TTC549 (cell line): ENCODE measurements around the gene KIF14.
"Not testable (repeated sequence)": the region's sequence is repeated elsewhere in the genome, so short reads cannot be mapped to it uniquely, and the experiment has no call there.

Source experiments
- FAIRE-seq: peaks from 2 replicates; lab custom pipeline; 2012; peaks lifted over from hg19 to GRCh38; lab: Jason Lieb, UNC

Gene KIF14

GRCh38 chr1:200546577-200546976, 74.0 kb downstream of the KIF14 start:
- no peak for FAIRE-seq

GRCh38 chr1:200542162-200542561, 78.4 kb downstream of the KIF14 start:
- FAIRE-seq: no peak

GRCh38 chr1:200540281-200540680, 80.3 kb downstream of the KIF14 start:
- FAIRE-seq: no peak

- FAIRE-seq: no peak
Observed at GRCh38 chr1:200538179-200538578, 82.4 kb downstream of the KIF14 start.

GRCh38 chr1:200535605-200536004, 84.9 kb downstream of the KIF14 start:
- no peak for FAIRE-seq

GRCh38 chr1:200530623-200531261, 89.8 kb downstream of the KIF14 start:
- no peak for FAIRE-seq

- no peak for FAIRE-seq
Observed at GRCh38 chr1:200528858-200529606, 91.5 kb downstream of the KIF14 start.

GRCh38 chr1:200527670-200528069, 92.9 kb downstream of the KIF14 start:
- FAIRE-seq: no peak

GRCh38 chr1:200526709-200527612, 93.6 kb downstream of the KIF14 start:
- no peak for FAIRE-seq

- no peak for FAIRE-seq
Observed at GRCh38 chr1:200525090-200525987, 95.2 kb downstream of the KIF14 start.

GRCh38 chr1:200524551-200524950, 96.0 kb downstream of the KIF14 start:
- not testable (repeated sequence) for FAIRE-seq

GRCh38 chr1:200524092-200524491, 96.5 kb downstream of the KIF14 start:
- no peak for FAIRE-seq

GRCh38 chr1:200520735-200521134, 99.8 kb downstream of the KIF14 start:
- FAIRE-seq: no peak

GRCh38 chr1:200518524-200518923, 102.0 kb downstream of the KIF14 start:
- FAIRE-seq: no peak

- FAIRE-seq: no peak
Observed at GRCh38 chr1:200512191-200512590, 108.4 kb downstream of the KIF14 start.

GRCh38 chr1:200510228-200510623, 110.3 kb downstream of the KIF14 start:
- FAIRE-seq: peak; percentile 99

GRCh38 chr1:200506471-200506870, 114.1 kb downstream of the KIF14 start:
- no peak for FAIRE-seq

- no peak for FAIRE-seq
Observed at GRCh38 chr1:200505257-200505656, 115.3 kb downstream of the KIF14 start.
